Measurements from ENCODE around the gene EXOC1L.
A peak's percentile ranks its signal among the peaks of the same experiment; 100 is the strongest.
"Not testable (repeated sequence)": the region's sequence is repeated elsewhere in the genome, so short reads cannot be mapped to it uniquely, and the experiment has no call there.

The EXOC1L gene

DNA sequence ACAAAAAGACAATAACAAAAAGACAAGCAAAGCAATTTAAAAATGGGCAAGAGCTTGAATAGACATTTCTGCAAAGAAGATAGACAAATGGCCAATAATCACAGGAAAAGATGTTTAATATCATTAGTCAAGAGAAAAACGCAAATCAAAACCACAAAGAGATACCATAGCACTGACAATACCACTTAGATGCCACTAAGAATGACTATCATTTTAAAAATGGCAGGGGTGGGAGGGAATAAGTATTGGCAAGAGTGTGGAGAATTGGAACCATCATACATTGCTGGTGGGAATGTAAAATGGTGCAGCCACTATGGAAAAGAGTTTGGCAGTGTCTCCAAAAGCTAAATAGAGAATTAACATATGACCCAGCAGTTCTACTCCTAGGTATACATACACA lies 18.8 kb downstream of the EXOC1L start:
- DNase-seq (ENCODE audit: low read depth, low spot score) = no peak

DNA sequence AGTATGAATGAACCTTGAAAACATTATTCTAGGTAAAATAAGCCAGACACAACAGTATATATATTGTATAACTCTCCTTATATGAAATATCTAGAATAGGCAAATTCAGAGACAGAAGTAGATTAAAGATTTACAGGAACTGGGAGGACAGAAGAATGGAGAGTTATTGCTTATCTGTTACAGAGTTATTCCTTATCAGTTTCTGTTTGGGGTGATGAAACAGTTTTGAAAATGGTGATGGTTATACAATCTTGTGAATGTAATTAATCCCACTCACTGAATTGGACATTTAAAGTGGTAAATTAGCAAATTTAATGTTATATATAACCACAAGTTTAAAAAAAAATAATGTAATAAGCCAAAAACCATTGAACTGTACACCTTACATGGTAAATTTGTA lies 19.4 kb downstream of the EXOC1L start:
- DNase-seq (ENCODE audit: low read depth, low spot score) = no peak

DNA sequence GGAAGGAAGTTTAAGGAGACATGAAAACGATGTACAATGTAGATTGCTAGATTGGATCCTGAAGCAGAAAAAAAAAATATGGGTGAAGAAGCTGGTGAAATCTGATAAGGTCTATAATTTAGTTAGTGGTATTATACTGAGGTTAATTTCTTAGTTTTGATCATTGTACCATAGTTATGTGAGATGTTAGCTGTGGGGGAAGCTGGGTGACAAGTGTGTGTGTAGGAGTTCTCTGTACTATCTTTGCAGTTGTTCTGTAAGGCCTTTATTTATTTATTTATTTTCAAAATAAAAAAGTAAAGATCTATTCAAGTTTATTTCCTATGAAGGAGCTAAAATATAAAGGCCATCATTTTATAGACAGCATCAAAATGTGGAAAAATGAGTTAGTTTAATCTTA lies 21.4 kb downstream of the EXOC1L start:
- DNase-seq (ENCODE audit: low read depth, low spot score) = no peak

DNA sequence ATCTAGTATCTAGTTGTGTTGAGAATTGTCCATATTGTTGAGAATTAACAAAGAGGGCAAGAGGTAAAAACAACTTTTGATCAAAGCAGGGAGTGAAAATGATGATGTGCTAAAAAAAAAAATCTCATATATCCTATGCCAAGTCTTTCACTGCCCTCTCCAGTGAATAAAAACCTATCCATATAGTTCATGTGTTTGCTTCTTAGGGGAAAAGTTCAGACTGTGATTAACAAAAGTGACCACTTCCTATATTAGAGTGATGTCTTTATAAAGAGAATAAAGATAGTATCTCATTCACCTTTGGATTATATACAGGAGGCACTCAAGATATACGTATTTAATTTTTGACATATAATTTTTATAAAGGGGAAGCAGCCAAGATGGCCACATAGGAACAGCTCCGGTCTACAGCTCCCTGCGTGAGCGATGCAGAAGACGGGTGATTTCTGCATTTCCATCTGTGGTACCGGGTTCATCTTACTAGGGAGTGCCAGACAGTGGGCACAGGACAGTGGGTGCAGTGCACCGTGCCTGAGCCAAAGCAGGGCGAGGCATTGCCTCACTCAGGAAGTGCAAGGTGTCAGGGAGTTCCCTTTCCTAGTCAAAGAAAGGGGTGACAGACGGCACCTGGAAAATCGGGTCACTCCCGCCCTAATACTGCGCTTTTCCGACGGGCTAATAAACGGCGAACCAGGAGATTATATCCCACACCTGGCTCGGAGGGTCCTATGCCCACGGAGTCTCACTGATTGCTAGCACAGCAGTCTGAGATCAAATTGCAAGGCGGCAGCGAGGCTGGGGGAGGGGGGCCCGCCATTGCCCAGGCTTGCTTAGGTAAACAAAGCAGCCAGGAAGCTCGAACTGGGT lies 22.0 kb downstream of the EXOC1L start:
- DNase-seq (ENCODE audit: low read depth, low spot score) = not testable (repeated sequence)

GRCh38 chr4:55842312-55842711 lies 22.7 kb downstream of the EXOC1L start:
- not testable (repeated sequence) for DNase-seq (ENCODE audit: low read depth, low spot score)

- no peak for DNase-seq (ENCODE audit: low read depth, low spot score)
These were observed 30.1 kb downstream of the EXOC1L start for GRCh38 chr4:55849724-55850123.

DNA sequence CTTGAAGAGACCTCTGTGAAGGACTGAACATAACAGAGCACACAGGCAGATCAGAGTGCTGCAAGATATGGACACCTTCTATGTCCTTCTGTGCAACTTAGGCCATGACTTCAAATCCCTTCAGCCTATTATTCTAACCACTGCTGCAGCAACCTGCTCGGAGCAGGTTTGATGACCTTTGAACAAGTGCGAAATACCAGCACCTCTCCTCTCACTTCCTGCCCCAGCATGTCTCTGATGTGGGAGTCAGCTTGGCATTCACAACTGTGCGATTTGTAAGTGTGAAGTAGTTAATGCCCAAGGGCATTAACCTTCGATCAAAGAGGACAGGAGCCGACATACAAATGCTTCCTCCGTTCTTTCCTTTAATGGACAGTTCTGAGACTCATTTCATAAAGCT lies 32.3 kb downstream of the EXOC1L start:
- DNase-seq (ENCODE audit: low read depth, low spot score) = no peak

DNA sequence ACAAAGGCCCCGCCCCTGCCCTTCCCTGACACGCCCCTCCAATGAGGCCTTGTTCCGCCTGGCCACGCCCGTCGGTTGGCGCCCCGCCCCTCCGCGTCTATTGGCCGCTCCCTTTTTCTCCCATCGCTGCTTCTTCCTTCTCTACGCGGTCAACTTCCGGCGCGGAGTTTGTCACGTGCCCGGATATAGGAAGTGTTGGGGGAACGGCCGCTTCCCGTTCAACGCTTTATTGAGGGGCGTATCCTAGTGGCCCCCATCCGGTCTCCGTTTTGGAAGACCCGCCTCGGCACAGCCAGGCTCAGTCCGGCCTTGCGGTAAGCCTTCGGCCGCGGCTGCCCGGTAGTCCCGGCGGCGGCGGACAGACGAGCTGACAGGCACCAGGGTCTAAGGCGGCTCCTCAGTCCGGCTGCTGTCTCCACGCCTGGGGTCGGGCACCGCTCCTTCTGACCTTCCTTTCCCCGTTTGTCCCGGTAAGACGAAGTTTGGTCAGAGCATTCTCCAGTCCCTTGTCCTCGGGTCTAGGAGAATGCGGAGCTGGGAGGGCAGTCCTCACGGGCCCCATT lies 34.0 kb downstream of the EXOC1L start, which contains the start of gene EXOC1:
Gene EXOC1 (plus strand): TSS at position 165 of the 563 bp plus-strand sequence. CDS start 4,676 bp downstream, outside the sequence.
- DNase-seq (ENCODE audit: low read depth, low spot score) = peak; percentile 81

DNA sequence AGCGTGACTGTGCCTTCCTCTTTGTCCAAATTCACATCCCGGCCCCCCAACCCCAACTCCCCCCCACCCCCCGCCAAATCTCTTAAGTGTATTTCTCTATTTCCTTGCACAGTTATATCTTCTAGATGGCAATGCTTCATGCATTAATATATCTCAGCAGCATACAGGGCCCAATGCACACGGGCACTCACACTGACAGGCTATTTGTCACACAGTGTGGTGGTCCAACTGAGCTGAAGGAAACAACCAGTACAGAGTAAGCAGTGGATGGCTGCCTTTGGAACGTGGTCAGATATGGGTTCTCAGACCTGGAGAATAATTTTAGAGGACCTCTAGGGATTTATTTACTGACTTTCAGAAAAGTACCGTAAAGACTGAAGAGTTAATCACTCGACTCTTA lies 34.5 kb downstream of the EXOC1L start:
- no peak for DNase-seq (ENCODE audit: low read depth, low spot score)

GRCh38 chr4:55857586-55857985 lies 38.0 kb downstream of the EXOC1L start:
- no peak for DNase-seq (ENCODE audit: low read depth, low spot score)

- DNase-seq (ENCODE audit: low read depth, low spot score) = no peak
These were observed 40.1 kb downstream of the EXOC1L start for GRCh38 chr4:55859711-55860110.

DNA sequence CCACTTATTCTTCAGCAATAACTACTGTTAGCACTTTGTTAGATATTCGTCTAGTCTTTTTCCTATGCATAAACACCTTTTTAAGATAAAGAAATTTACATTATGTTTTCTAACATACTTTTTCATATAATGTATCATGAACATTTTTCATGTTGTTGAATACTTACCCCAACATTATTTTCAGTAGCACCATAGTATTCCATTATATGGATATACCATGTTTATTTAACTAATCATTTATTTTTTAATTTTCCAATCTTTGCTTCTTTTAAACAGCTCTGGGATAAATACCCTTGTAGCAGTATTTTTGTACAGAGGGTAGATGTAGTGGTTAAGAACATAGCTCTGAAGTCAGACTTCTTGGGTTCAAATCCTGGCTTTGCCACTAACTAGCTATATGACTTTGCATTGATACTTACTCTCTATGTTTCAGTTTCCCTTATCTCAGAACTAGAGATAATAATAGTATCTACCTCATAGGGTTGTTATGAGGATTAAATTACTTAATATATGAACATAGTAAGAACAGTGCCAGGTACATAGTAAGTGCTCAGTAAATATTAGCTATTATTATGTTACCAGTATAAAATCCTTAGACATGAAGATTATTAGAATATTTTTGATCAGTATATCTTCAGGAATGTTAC lies 45.1 kb downstream of the EXOC1L start:
- no peak for DNase-seq (ENCODE audit: low read depth, low spot score)

- DNase-seq (ENCODE audit: low read depth, low spot score) = no peak
These were observed 45.7 kb downstream of the EXOC1L start for GRCh38 chr4:55865228-55865806.

DNA sequence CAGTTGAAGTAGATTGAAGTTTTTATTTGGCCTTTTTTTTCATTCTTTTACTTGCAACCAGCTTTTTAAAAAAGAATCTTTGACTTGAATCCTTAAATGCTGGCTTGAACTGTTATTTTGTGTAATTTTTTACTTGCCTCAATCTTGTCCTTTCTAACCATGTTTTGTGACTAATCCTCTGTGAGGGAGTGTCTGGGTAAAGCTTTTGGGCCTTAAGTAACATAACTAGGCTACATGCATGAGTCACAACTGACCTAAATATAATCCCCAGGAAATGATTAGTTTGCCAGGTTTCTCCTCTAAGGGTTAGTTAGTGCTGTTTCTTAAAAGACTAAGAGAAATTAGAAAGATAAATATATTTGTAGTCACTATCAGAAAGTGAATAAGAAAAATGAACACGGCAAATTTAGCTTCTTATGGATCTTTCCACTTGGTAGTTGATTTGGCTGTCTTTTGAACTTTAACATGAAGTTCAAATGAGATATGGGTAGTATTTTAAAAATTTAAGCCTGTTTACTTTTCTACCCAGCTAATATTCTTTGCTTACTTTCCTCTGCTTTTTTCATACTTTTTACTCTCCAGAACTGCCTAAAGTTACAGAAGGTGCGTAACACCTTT lies 46.8 kb downstream of the EXOC1L start:
- no peak for DNase-seq (ENCODE audit: low read depth, low spot score)

DNA sequence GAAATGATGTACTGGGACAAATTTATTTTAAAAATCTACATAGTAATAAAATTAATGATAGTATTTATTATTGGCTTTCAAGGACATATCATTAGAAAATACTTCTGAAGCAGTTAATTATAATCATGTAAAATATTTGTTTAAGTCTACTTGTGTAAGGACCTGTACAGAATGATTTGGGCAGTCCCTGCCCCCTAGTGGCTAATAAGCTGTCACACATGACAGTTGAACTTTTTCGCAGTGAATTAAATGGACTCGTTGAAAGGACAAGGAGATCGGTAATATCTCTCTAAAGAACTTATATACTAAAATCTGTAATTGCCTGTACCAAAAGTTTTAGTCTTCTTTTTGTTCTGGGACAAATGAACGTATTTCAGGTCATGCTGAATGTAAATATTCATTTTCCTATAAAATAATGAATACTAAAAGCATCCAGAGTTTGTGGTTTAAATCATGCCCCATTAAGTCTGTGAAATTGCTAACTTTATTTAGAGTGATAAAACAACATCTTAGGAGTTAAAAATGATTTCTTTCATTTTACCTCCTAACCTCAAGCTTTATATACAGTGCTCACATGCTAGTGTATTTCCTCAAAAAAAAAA lies 47.5 kb downstream of the EXOC1L start:
- no peak for DNase-seq (ENCODE audit: low read depth, low spot score)

DNA sequence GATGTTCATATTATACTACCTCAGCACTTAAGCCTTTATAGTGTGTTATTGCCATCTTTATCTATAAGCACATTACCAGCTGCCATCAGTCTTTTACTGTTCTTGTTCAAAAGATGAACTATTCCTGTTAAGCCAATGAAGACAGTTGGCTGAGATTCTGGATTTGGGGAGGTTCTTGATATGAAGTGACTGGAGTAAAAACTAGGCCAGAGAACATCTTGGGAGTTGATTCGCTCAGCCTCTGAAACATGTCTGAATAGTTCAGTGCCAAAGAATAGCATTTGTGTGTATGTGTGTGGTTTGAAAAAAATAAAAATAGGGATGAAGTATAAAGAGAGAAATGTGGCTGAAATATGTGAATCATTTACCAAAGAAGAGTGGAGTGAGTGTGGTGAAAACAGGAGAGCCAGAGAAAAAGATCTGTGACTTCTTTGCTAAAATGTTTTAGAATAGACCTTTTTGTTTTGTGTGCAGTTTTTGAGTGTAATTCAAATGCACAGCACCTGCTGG lies 49.0 kb downstream of the EXOC1L start:
- DNase-seq (ENCODE audit: low read depth, low spot score) = no peak

DNA sequence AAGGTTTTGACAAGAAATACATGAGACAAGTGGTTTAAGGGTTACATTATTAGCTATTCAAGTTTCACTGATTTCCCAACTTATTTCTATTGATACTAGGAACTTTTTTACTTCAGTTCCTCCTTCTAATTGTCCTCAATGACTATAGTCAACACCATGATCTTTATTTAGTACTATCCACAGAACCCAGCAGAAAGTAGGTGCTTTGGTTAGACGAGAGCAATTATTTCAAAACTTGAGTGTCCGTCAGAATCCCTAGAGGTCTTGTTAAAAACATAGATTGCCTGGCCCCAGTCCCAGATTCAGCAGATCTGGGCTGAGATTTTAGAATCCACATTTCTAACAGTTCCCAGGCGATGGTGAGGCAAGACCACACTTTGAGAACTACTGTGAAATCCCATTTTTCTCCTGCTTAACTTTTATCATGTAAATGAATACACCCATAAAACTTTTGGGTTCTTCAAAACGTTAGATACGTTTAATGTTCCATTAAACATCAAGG lies 51.8 kb downstream of the EXOC1L start:
- DNase-seq (ENCODE audit: low read depth, low spot score) = no peak

GRCh38 chr4:55874831-55875230 lies 55.2 kb downstream of the EXOC1L start:
- DNase-seq (ENCODE audit: low read depth, low spot score) = no peak

DNA sequence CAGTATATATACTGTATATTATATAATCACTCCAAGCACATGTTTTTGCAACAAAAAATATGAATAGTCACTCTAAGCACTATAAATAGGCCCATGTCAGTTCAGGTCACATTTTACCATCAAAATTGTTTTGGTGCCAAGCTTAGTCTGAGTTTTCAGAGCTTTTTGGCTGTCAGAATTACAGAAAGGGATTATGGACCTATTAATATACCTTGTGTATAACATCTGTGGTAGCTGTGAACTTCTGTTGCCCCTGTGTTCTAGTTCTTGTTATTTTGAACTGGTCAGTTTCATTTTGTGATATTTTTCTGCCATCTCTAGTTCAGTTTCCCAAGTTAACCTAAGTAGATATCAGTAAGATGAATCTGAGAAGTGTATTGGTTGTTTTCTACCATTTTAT lies 56.8 kb downstream of the EXOC1L start:
- no peak for DNase-seq (ENCODE audit: low read depth, low spot score)

- no peak for DNase-seq (ENCODE audit: low read depth, low spot score)
These were observed 59.6 kb downstream of the EXOC1L start for GRCh38 chr4:55879224-55879623.

DNA sequence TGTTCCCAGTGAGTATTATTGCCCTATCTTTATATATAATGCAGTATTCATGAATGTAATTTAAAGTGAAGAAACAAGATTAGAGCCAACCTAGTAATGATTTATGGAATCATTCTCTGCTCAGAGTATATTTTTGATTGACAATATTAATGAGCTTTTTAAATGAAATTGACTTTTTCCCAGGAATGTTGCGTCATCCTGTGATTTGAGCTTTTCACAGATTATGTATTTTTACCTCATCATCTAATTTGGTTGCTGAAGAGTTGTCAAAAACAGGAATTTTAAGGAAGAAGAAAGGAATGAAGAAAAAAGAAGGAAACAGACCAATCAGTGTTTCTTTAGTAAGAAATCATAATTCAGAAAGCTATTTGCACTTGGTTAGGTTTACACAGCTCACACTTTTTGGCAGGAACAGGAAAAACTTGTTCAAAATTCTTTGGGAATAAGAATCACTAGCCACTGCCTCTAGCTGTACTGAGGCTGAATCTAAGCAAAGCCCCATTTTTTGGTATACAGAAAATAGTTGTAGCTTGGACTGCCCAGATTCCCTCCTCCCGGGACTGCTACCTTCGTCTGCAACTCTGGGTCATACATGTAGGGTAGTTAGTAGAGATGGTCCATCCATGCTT lies 61.2 kb downstream of the EXOC1L start:
- no peak for DNase-seq (ENCODE audit: low read depth, low spot score)

All from iPS DF 19.7 (cell line).